Trophoblast cell (in vitro differentiated cells and primary cell): Measurements from ENCODE around the gene DYNC1H1.
A peak's percentile ranks its signal among the peaks of the same experiment; 100 is the strongest.

Experiments used
- DNase-seq, 2 donors: peaks; one replicate each; pipeline ENCODE4 v3.0.0-alpha.2; 2016
- H2AFZ ChIP-seq: 2 replicates; pipeline ENCODE4 v1.6.1; 2013; ENCODE audit warnings: low read length, moderate library complexity, mild to moderate bottlenecking; ENCODE audit not compliant: insufficient read depth, poor library complexity
- H2AK5ac ChIP-seq: 2 replicates; pipeline ENCODE4 v1.6.1; 2013; ENCODE audit warnings: mild to moderate bottlenecking, low read length
- H2BK120ac ChIP-seq: 2 replicates; pipeline ENCODE4 v1.6.1; 2013; ENCODE audit warnings: low read length, mild to moderate bottlenecking, moderate library complexity; ENCODE audit not compliant: insufficient read depth, poor library complexity
- H2BK12ac ChIP-seq: 2 replicates; pipeline ENCODE4 v1.6.1; 2013; ENCODE audit warnings: mild to moderate bottlenecking, low read length, moderate library complexity
- H2BK5ac ChIP-seq: 2 replicates; pipeline ENCODE4 v1.6.1; 2013; ENCODE audit warnings: low read length, low read depth, moderate library complexity, mild to moderate bottlenecking; ENCODE audit not compliant: poor library complexity
- H3K14ac ChIP-seq: 2 replicates; pipeline ENCODE4 v1.6.1; 2013; ENCODE audit warnings: mild to moderate bottlenecking, low read length
- H3K18ac ChIP-seq: 2 replicates; pipeline ENCODE4 v1.6.1; 2013; ENCODE audit warnings: mild to moderate bottlenecking, low read length
- H3K23ac ChIP-seq: 2 replicates; pipeline ENCODE4 v1.6.1; 2013; ENCODE audit warnings: low read length
- H3K27ac ChIP-seq: 2 replicates; pipeline ENCODE4 v1.5.1; 2013; ENCODE audit warnings: low read depth, mild to moderate bottlenecking, inconsistent platforms, low read length, moderate library complexity
- H3K27me3 ChIP-seq: 2 replicates; pipeline ENCODE4 v1.6.1; 2013; ENCODE audit warnings: inconsistent platforms, mild to moderate bottlenecking, low read length, moderate library complexity; ENCODE audit not compliant: insufficient read depth
- H3K36me3 ChIP-seq, 2 experiments: 1 replicate in 1 of 2; 2 replicates in 1 of 2; pipeline ENCODE4 v1.6.1; 2013; ENCODE audit warnings: low read length in 2 of 2, mild to moderate bottlenecking in 2 of 2, moderate library complexity in 1 of 2; ENCODE audit not compliant: insufficient read depth in 2 of 2, control insufficient read depth in 1 of 2
- H3K4ac ChIP-seq: 2 replicates; pipeline ENCODE4 v1.6.1; 2013; ENCODE audit warnings: low read depth, mild to moderate bottlenecking, low read length, moderate library complexity
- H3K4me1 ChIP-seq, 2 experiments: 1 replicate in 1 of 2; 2 replicates in 1 of 2; pipeline ENCODE4 v1.6.1; 2013; ENCODE audit warnings: low read length in 2 of 2, mild to moderate bottlenecking in 2 of 2, moderate library complexity in 1 of 2; ENCODE audit not compliant: insufficient read depth in 2 of 2, control insufficient read depth in 1 of 2
- H3K4me2 ChIP-seq: 2 replicates; pipeline ENCODE4 v1.6.1; 2013; ENCODE audit warnings: inconsistent platforms, mild to moderate bottlenecking, low read length, moderate library complexity
- H3K4me3 ChIP-seq: 2 replicates; pipeline ENCODE4 v1.5.1; 2013; ENCODE audit warnings: mild to moderate bottlenecking, low read depth, low read length, inconsistent platforms
- H3K79me1 ChIP-seq: one replicate; pipeline ENCODE4 v1.6.1; 2013; ENCODE audit warnings: low read length
- H3K79me2 ChIP-seq: 2 replicates; pipeline ENCODE4 v1.6.1; 2013; ENCODE audit warnings: low read length, mild to moderate bottlenecking; ENCODE audit not compliant: control insufficient read depth, insufficient read depth, poor library complexity
- H3K9ac ChIP-seq: 2 replicates; pipeline ENCODE4 v1.6.1; 2013; ENCODE audit warnings: mild to moderate bottlenecking, low read length
- H3K9me3 ChIP-seq: 2 replicates; pipeline ENCODE4 v1.6.1; 2013; ENCODE audit warnings: low read depth, mild to moderate bottlenecking, control low read depth, inconsistent platforms, low read length; ENCODE audit not compliant: insufficient read depth
- H4K12ac ChIP-seq: 2 replicates; pipeline ENCODE4 v1.6.1; 2013; ENCODE audit warnings: low read depth, mild to moderate bottlenecking, low read length, moderate library complexity
- H4K8ac ChIP-seq: 2 replicates; pipeline ENCODE4 v1.6.1; 2013; ENCODE audit warnings: low read depth, mild to moderate bottlenecking, low read length, moderate library complexity
- H4K91ac ChIP-seq: one replicate; pipeline ENCODE4 v1.6.1; 2013; ENCODE audit warnings: low read depth, mild to moderate bottlenecking, low read length, moderate library complexity
- WGBS: extraction: QIAGEN DNeasy Blood & Tissue Kit; methylation state at CpG from one replicate; pipeline ENCODE4 v1.1.7; 2013; ENCODE audit warnings: missing lambda C conversion rate; ENCODE audit not compliant: insufficient read length, insufficient coverage; ENCODE audit errors: extremely low coverage; 5-methylcytosine and 5-hydroxymethylcytosine counted together

The DYNC1H1 gene

GRCh38 chr14:101958418-101959180 is 5.8 kb upstream of the DYNC1H1 start:
- Histone ChIP-seq H2BK5ac (no peak overlapping the region), H3K27ac (no peak overlapping the region), H4K8ac (no peak overlapping the region), H2AFZ (no peak overlapping the region), H3K4me3 (no peak overlapping the region), H2BK12ac (no peak overlapping the region), H4K91ac (no peak overlapping the region), H3K36me3 (no peaks in the 10 kb centered on the region), H2AK5ac (no peak overlapping the region), H3K14ac (no peak overlapping the region), H3K18ac (no peak overlapping the region), H3K27me3 (no peaks in the 10 kb centered on the region), H3K4me2 (no peak overlapping the region), H3K9ac (no peak overlapping the region), H2BK120ac (no peak overlapping the region), H3K4me1 (peaks cover 3 to 10% of the 10 kb centered on the region in 2 experiments), H3K23ac (no peak overlapping the region), H4K12ac (no peak overlapping the region), H3K79me2 (no peaks in the 10 kb centered on the region), H3K4ac (no peak overlapping the region), H3K9me3 (no peaks in the 10 kb centered on the region), H3K79me1 (no peaks in the 10 kb centered on the region)
- no peak for DNase-seq
- no CpG with 5 or more reads among the region's 11 CpGs for whole genome bisulfite sequencing

GRCh38 chr14:101959277-101959676 is 5.1 kb upstream of the DYNC1H1 start:
- no peak overlapping the region for H3K14ac ChIP-seq
- no peaks in the 10 kb centered on the region for H3K9me3 ChIP-seq
- no peak overlapping the region for H3K4me2 ChIP-seq
- no peak overlapping the region for H4K8ac ChIP-seq
- no peak overlapping the region for H3K9ac ChIP-seq
- WGBS, result no CpG with 5 or more reads among the region's 2 CpGs
- H2BK5ac ChIP-seq, result no peak overlapping the region
- no peak overlapping the region for H2BK120ac ChIP-seq
- H2AK5ac ChIP-seq, result no peak overlapping the region
- no peak overlapping the region for H3K18ac ChIP-seq
- H3K79me1 ChIP-seq, result no peaks in the 10 kb centered on the region
- no peak overlapping the region for H4K91ac ChIP-seq
- H2AFZ ChIP-seq, result no peak overlapping the region
- no peak overlapping the region for H3K23ac ChIP-seq
- H3K79me2 ChIP-seq, result no peaks in the 10 kb centered on the region
- no peak overlapping the region for H3K27ac ChIP-seq
- DNase-seq, result peak in 1 of 2 donors; percentile 20
- H3K4me1 ChIP-seq, result peaks cover 3 to 12% of the 10 kb centered on the region in 2 experiments
- H2BK12ac ChIP-seq, result no peak overlapping the region
- no peaks in the 10 kb centered on the region for H3K27me3 ChIP-seq
- H3K4me3 ChIP-seq, result no peak overlapping the region
- no peaks in the 10 kb centered on the region for H3K36me3 ChIP-seq
- no peak overlapping the region for H4K12ac ChIP-seq
- no peak overlapping the region for H3K4ac ChIP-seq

GRCh38 chr14:101960225-101960624 is 4.1 kb upstream of the DYNC1H1 start:
- H3K4me1 ChIP-seq, result peaks cover 3 to 12% of the 10 kb centered on the region in 2 experiments
- no peak overlapping the region for H4K8ac ChIP-seq
- H3K27me3 ChIP-seq, result no peaks in the 10 kb centered on the region
- H3K27ac ChIP-seq, result no peak overlapping the region
- no peak overlapping the region for H3K14ac ChIP-seq
- H3K9me3 ChIP-seq, result no peaks in the 10 kb centered on the region
- H2BK12ac ChIP-seq, result no peak overlapping the region
- H2BK5ac ChIP-seq, result no peak overlapping the region
- H4K91ac ChIP-seq, result no peak overlapping the region
- no peak overlapping the region for H3K18ac ChIP-seq
- H3K4me2 ChIP-seq, result no peak overlapping the region
- no peaks in the 10 kb centered on the region for H3K36me3 ChIP-seq
- H3K79me2 ChIP-seq, result peaks cover 8% of the 10 kb centered on the region
- H2AK5ac ChIP-seq, result no peak overlapping the region
- H4K12ac ChIP-seq, result no peak overlapping the region
- H2BK120ac ChIP-seq, result no peak overlapping the region
- H3K79me1 ChIP-seq, result peaks cover 7% of the 10 kb centered on the region
- H3K4me3 ChIP-seq, result peak overlapping the region; percentile 18
- DNase-seq, result peak in 1 of 2 donors; percentile 50
- no peak overlapping the region for H3K9ac ChIP-seq
- H3K4ac ChIP-seq, result no peak overlapping the region
- no peak overlapping the region for H2AFZ ChIP-seq
- no CpG with 5 or more reads among the region's 13 CpGs for WGBS
- H3K23ac ChIP-seq, result no peak overlapping the region

- H3K4ac ChIP-seq, result no peak overlapping the region
- no peak overlapping the region for H3K18ac ChIP-seq
- peaks cover 7% of the 10 kb centered on the region for H3K79me1 ChIP-seq
- peak; percentile 75 to 89 for DNase-seq
- no peak overlapping the region for H2BK12ac ChIP-seq
- H3K9me3 ChIP-seq, result no peaks in the 10 kb centered on the region
- no peak overlapping the region for H2BK120ac ChIP-seq
- no peaks in the 10 kb centered on the region for H3K27me3 ChIP-seq
- no peak overlapping the region for H3K4me2 ChIP-seq
- H2AK5ac ChIP-seq, result no peak overlapping the region
- no CpG with 5 or more reads among the region's 19 CpGs for WGBS
- no peak overlapping the region for H4K8ac ChIP-seq
- no peak overlapping the region for H2AFZ ChIP-seq
- H3K4me3 ChIP-seq, result no peak overlapping the region
- no peak overlapping the region for H3K23ac ChIP-seq
- no peak overlapping the region for H3K27ac ChIP-seq
- no peaks in the 10 kb centered on the region for H3K36me3 ChIP-seq
- no peak overlapping the region for H3K14ac ChIP-seq
- H2BK5ac ChIP-seq, result no peak overlapping the region
- H3K9ac ChIP-seq, result no peak overlapping the region
- H4K91ac ChIP-seq, result no peak overlapping the region
- no peak overlapping the region for H4K12ac ChIP-seq
- peaks cover 11% of the 10 kb centered on the region for H3K79me2 ChIP-seq
- H3K4me1 ChIP-seq, result peaks cover 3 to 15% of the 10 kb centered on the region in 2 experiments
Measured at GRCh38 chr14:101961011-101961721, 3.2 kb upstream of the DYNC1H1 start.
